HUES64 (cell line): ENCODE measurements around the gene AMBRA1.

Experiments
- H3K27ac ChIP-seq: 2 replicates; pipeline ENCODE4 v1.7.0; 2013; ENCODE audit warnings: low read depth, low read length, inconsistent platforms
- H3K27me3 ChIP-seq: 2 replicates; pipeline ENCODE4 v1.6.1; 2013; ENCODE audit warnings: mild to moderate bottlenecking, low read length; ENCODE audit not compliant: insufficient read depth
- H3K36me3 ChIP-seq: 2 replicates; pipeline ENCODE4 v1.6.1; 2013; ENCODE audit warnings: mild to moderate bottlenecking, low read length; ENCODE audit not compliant: insufficient read depth
- H3K4me1 ChIP-seq: 2 replicates; pipeline ENCODE4 v1.6.1; 2013; ENCODE audit warnings: mild to moderate bottlenecking, low read length, moderate library complexity; ENCODE audit not compliant: insufficient read depth
- H3K4me3 ChIP-seq: 2 replicates; pipeline ENCODE4 v1.5.1; 2013; ENCODE audit warnings: mild to moderate bottlenecking, low read length, moderate library complexity
- H3K9ac ChIP-seq: 2 replicates; pipeline ENCODE4 v1.6.1; 2013; ENCODE audit warnings: mild to moderate bottlenecking, low read depth, low read length
- H3K9me3 ChIP-seq: 2 replicates; pipeline ENCODE4 v1.6.1; 2013; ENCODE audit warnings: low read depth, low read length; ENCODE audit not compliant: insufficient read depth
- WGBS: fragments of 150-250, 120-280 bp; methylation state at CpG from one replicate; pipeline ENCODE4 v1.1.7; 2013; ENCODE audit warnings: missing lambda C conversion rate; 5-methylcytosine and 5-hydroxymethylcytosine counted together

Gene AMBRA1

DNA sequence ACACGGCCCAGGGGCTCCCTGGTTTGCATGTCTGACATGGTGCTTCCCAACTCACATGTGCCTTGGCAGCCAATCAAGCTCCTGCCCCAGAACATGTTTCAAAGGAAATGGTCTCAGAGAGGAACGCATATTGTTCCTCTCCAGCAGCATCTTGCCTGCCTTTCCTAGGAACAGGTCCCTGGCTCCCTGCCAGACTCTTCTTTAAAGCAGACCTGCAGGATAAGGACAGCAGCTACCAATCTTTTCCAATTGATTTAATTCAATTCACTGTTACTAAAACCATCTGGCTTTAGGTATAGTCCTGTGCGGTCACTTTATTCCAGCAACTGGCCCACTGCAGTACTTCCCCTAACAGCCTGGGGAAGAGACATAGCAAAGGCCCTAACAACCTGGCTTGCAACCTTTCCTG is 79.9 kb downstream of the AMBRA1 start:
- Histone ChIP-seq H3K4me3 (no peak overlapping the region), H3K27ac (no peak overlapping the region), H3K9me3 (no peaks in the 10 kb centered on the region), H3K36me3 (no peaks in the 10 kb centered on the region), H3K27me3 (no peaks in the 10 kb centered on the region), H3K9ac (no peak overlapping the region), H3K4me1 (peaks cover 16% of the 10 kb centered on the region)
- WGBS = 92% methylated on average over 3 of the region's 3 CpGs

DNA sequence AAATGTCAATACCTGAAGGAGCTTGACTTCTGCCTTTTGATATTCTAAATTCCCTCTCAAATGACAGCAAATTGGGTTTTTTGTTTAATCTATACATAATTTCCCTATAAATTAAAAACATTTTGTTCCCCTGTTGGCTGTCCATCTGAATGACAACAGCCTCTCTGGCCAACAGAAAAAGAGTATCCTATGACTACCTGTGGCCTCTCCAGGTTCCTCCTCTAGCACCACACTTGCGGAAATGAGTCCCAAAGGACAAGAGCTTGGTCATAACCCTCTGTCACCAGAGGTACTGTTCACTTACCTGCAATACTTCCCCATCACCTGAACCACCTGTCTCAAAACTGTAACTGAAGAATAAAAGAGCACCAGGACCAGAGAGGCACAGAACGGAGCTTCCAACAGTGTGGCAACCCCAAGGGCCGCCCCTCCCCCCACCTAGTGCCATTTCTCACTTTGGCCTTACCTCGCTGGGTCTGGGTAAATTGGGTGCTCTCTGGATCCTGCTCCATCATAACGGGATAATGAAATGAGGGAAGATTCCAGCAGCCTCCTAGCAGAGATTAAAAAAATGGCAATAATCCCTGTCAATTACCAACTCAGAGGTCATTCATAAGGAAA is 81.5 kb downstream of the AMBRA1 start:
- WGBS = 91% methylated on average over 5 of the region's 5 CpGs
- Histone ChIP-seq H3K27ac (no peak overlapping the region), H3K27me3 (no peaks in the 10 kb centered on the region), H3K36me3 (peaks cover 14% of the 10 kb centered on the region), H3K4me3 (no peak overlapping the region), H3K9ac (no peak overlapping the region), H3K4me1 (peaks cover 16% of the 10 kb centered on the region), H3K9me3 (no peaks in the 10 kb centered on the region)

DNA sequence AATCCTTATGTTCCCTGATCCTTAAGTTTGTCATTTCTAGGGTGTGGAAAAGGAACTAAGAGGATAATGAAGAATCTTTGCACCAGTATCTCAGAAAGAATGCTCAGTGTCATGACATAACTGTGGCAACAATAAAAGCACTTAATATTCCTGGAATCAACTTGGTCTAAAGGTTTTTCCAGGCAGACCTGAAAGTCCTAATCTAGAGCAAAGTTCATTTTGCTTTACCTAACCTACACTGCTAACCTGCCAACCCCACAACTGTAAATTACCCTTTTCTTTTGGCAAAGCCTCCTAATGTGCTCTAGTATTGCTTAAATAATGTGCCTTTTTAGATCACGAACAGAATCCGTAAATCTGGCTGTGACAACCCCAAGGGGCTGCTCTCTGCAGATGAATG is 82.5 kb downstream of the AMBRA1 start:
- Histone ChIP-seq H3K4me3 (no peak overlapping the region), H3K27ac (no peak overlapping the region), H3K36me3 (peaks cover 14% of the 10 kb centered on the region), H3K27me3 (no peaks in the 10 kb centered on the region), H3K9me3 (no peaks in the 10 kb centered on the region), H3K4me1 (peaks cover 19% of the 10 kb centered on the region), H3K9ac (no peak overlapping the region)
- WGBS = 94% methylated on average over 2 of the region's 2 CpGs

- peaks cover 24% of the 10 kb centered on the region for H3K36me3 ChIP-seq
- no peak overlapping the region for H3K9ac ChIP-seq
- no peak overlapping the region for H3K4me3 ChIP-seq
- no peak overlapping the region for H3K27ac ChIP-seq
- peaks cover 26% of the 10 kb centered on the region for H3K4me1 ChIP-seq
- WGBS = 90% methylated on average over 1 of the region's 1 CpG
- no peaks in the 10 kb centered on the region for H3K9me3 ChIP-seq
- H3K27me3 ChIP-seq = no peaks in the 10 kb centered on the region
These were observed 85.5 kb downstream of the AMBRA1 start for GRCh38 chr11:46508360-46508759.

DNA sequence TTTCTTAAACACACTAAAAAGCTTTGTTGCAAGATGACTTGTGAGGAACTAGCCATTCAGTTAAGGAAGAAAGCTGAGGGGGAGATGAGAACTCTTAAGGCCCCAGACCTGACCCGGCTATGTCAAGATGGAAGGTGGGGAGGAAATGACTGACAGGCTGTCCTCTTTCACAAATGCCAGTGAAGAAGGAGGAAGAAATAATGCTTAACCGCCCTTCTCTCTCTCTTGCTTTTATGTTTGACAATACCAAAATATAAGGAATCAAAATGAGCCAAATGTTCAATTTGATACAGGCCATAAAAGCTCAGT is 87.4 kb downstream of the AMBRA1 start:
- H3K4me1 ChIP-seq = peaks cover 14% of the 10 kb centered on the region; the same call in 1 of the 2 replicates
- no peaks in the 10 kb centered on the region for H3K9me3 ChIP-seq
- 93% methylated on average over 1 of the region's 2 CpGs for WGBS
- H3K36me3 ChIP-seq = peaks cover 24% of the 10 kb centered on the region
- H3K9ac ChIP-seq = no peak overlapping the region
- no peaks in the 10 kb centered on the region for H3K27me3 ChIP-seq
- no peak overlapping the region for H3K4me3 ChIP-seq
- no peak overlapping the region for H3K27ac ChIP-seq

- Histone ChIP-seq H3K27ac (no peak overlapping the region), H3K4me1 (peaks cover 14% of the 10 kb centered on the region; the same call in 1 of the 2 replicates), H3K9me3 (no peaks in the 10 kb centered on the region), H3K4me3 (no peak overlapping the region), H3K9ac (no peak overlapping the region), H3K27me3 (no peaks in the 10 kb centered on the region), H3K36me3 (peaks cover 24% of the 10 kb centered on the region)
- 85% methylated on average over 6 of the region's 6 CpGs for WGBS
These were observed 87.9 kb downstream of the AMBRA1 start for GRCh38 chr11:46505741-46506482.

- no peaks in the 10 kb centered on the region for H3K9me3 ChIP-seq
- WGBS = 78% methylated on average over 3 of the region's 3 CpGs
- H3K27ac ChIP-seq = no peak overlapping the region
- H3K4me3 ChIP-seq = no peak overlapping the region
- no peaks in the 10 kb centered on the region for H3K27me3 ChIP-seq
- H3K9ac ChIP-seq = no peak overlapping the region
- peaks cover 14% of the 10 kb centered on the region; the same call in 1 of the 2 replicates for H3K4me1 ChIP-seq
- H3K36me3 ChIP-seq = peaks cover 24% of the 10 kb centered on the region
These were observed 88.8 kb downstream of the AMBRA1 start for GRCh38 chr11:46504817-46505613.

DNA sequence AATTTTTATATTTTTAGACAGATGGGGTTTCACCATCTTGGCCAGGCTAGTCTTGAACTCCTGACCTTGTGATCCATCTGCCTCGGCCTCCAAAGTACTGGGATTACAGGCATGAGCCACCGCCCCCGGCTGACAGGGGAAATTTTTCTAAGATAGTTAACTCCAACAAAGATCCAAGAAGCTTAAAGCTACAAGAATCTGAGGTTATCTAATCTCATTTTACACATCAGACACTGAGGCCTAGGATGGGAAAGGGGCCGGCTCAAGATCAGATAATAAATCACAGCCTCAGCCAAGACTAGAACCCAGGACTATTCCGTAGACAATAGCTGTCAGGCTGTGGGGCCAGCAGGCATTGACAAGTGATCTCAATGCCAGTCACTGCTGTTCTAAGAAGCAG is 94.0 kb downstream of the AMBRA1 start:
- H3K27me3 ChIP-seq = no peaks in the 10 kb centered on the region
- WGBS = 93% methylated on average over 5 of the region's 5 CpGs
- H3K4me1 ChIP-seq = no peaks in the 10 kb centered on the region
- no peak overlapping the region for H3K9ac ChIP-seq
- H3K4me3 ChIP-seq = no peak overlapping the region
- H3K36me3 ChIP-seq = peaks cover 14% of the 10 kb centered on the region
- no peaks in the 10 kb centered on the region for H3K9me3 ChIP-seq
- H3K27ac ChIP-seq = no peak overlapping the region

- Histone ChIP-seq H3K9ac (no peak overlapping the region), H3K27me3 (no peaks in the 10 kb centered on the region), H3K4me3 (no peak overlapping the region), H3K9me3 (no peaks in the 10 kb centered on the region), H3K36me3 (peaks cover 12% of the 10 kb centered on the region; the same call in 1 of the 2 replicates), H3K4me1 (no peaks in the 10 kb centered on the region), H3K27ac (no peak overlapping the region)
- WGBS = 96% methylated on average over 2 of the region's 2 CpGs
These were observed 94.9 kb downstream of the AMBRA1 start for GRCh38 chr11:46498968-46499367.

DNA sequence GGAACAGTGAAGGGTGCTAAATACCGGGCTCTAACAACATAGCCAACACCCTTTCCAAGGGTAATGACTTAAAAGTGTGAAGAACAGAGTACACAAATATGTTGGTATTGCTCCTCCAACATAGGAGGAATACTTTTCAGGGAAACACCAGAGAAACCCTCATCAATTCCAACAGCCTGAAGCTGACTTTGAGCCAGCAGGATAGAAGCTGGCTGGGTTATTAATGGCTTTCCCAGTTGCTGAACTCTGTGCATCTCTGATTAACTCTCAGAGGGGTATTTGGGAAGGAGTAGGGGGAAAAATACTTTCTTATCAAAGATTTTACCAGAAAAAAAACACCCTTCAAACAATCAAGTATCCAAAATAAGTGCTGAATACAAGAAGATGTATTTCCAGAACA is 95.6 kb downstream of the AMBRA1 start:
- WGBS = 89% methylated on average over 1 of the region's 1 CpG
- no peaks in the 10 kb centered on the region for H3K9me3 ChIP-seq
- no peak overlapping the region for H3K4me3 ChIP-seq
- H3K4me1 ChIP-seq = no peaks in the 10 kb centered on the region
- no peaks in the 10 kb centered on the region for H3K27me3 ChIP-seq
- H3K36me3 ChIP-seq = peaks cover 19% of the 10 kb centered on the region; the same call in 1 of the 2 replicates
- H3K9ac ChIP-seq = no peak overlapping the region
- no peak overlapping the region for H3K27ac ChIP-seq

DNA sequence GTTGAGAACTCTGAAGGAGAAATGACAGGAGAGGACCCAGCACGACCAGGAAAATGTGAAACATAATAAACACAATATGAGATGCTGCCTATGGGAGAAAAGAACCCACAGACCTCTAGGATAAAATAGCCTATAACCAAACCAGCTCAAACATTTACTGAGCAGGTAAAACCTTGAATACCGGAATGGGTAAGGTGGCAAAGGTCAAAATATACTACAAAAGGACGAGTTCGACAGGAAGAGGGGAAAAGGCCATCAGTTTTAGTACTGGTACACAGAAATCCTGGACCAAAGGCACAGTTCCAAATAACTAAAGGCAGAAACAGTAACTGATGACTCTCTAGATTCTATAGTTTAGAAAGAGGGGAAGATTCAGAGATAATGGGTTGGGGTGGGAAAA is 96.3 kb downstream of the AMBRA1 start:
- H3K36me3 ChIP-seq = peaks cover 24% of the 10 kb centered on the region
- H3K9ac ChIP-seq = no peak overlapping the region
- no peaks in the 10 kb centered on the region for H3K9me3 ChIP-seq
- H3K4me3 ChIP-seq = no peak overlapping the region
- no peaks in the 10 kb centered on the region for H3K4me1 ChIP-seq
- no peak overlapping the region for H3K27ac ChIP-seq
- no peaks in the 10 kb centered on the region for H3K27me3 ChIP-seq
- WGBS = 88% methylated on average over 3 of the region's 4 CpGs
